Choroid plexus epithelial cell (primary cell): ENCODE measurements around the gene CALD1.
A peak's percentile ranks its signal among the peaks of the same experiment; 100 is the strongest.

Source experiments
- DNase-seq: peaks from one replicate; pipeline ENCODE4 v3.0.0-alpha.2; 2010; ENCODE audit warnings: low read depth
- H3K4me3 ChIP-seq: 2 replicates; pipeline ENCODE4 v1.5.1; 2011; ENCODE audit warnings: low read depth, mild to moderate bottlenecking, control low read depth, low read length, moderate library complexity
- TF ChIP-seq, protein P1 (sequence below): conservative IDR thresholded peaks from 2 replicates; pipeline ENCODE4 v1.5.1; 2011; ENCODE audit warnings: low read depth, mild to moderate bottlenecking, control low read depth, inconsistent platforms, low read length, moderate library complexity

The CALD1 gene

GRCh38 chr7:134910968-134911367 lies 131.5 kb downstream of the CALD1 start:
- TF ChIP-seq, protein P1, sequence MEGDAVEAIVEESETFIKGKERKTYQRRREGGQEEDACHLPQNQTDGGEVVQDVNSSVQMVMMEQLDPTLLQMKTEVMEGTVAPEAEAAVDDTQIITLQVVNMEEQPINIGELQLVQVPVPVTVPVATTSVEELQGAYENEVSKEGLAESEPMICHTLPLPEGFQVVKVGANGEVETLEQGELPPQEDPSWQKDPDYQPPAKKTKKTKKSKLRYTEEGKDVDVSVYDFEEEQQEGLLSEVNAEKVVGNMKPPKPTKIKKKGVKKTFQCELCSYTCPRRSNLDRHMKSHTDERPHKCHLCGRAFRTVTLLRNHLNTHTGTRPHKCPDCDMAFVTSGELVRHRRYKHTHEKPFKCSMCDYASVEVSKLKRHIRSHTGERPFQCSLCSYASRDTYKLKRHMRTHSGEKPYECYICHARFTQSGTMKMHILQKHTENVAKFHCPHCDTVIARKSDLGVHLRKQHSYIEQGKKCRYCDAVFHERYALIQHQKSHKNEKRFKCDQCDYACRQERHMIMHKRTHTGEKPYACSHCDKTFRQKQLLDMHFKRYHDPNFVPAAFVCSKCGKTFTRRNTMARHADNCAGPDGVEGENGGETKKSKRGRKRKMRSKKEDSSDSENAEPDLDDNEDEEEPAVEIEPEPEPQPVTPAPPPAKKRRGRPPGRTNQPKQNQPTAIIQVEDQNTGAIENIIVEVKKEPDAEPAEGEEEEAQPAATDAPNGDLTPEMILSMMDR: no peak

GRCh38 chr7:134916171-134916883 lies 136.9 kb downstream of the CALD1 start:
- DNase-seq: no peak
- TF ChIP-seq, protein P1: no peak

More at GRCh38 chr7:134910968-134911367, 131.5 kb downstream of the CALD1 start:
- H3K4me3 ChIP-seq: no peak overlapping the region
- DNase-seq: no peak

GRCh38 chr7:134919240-134919641 lies 139.8 kb downstream of the CALD1 start:
- no peak overlapping the region for H3K4me3 ChIP-seq
- TF ChIP-seq, protein P1: no peak
- DNase-seq: peak; percentile 34

More at GRCh38 chr7:134916171-134916883, 136.9 kb downstream of the CALD1 start:
- no peak overlapping the region for H3K4me3 ChIP-seq

GRCh38 chr7:134920026-134920753 lies 140.8 kb downstream of the CALD1 start:
- peak; percentile 92 for DNase-seq
- TF ChIP-seq, protein P1: no peak
- no peak overlapping the region for H3K4me3 ChIP-seq

DNA sequence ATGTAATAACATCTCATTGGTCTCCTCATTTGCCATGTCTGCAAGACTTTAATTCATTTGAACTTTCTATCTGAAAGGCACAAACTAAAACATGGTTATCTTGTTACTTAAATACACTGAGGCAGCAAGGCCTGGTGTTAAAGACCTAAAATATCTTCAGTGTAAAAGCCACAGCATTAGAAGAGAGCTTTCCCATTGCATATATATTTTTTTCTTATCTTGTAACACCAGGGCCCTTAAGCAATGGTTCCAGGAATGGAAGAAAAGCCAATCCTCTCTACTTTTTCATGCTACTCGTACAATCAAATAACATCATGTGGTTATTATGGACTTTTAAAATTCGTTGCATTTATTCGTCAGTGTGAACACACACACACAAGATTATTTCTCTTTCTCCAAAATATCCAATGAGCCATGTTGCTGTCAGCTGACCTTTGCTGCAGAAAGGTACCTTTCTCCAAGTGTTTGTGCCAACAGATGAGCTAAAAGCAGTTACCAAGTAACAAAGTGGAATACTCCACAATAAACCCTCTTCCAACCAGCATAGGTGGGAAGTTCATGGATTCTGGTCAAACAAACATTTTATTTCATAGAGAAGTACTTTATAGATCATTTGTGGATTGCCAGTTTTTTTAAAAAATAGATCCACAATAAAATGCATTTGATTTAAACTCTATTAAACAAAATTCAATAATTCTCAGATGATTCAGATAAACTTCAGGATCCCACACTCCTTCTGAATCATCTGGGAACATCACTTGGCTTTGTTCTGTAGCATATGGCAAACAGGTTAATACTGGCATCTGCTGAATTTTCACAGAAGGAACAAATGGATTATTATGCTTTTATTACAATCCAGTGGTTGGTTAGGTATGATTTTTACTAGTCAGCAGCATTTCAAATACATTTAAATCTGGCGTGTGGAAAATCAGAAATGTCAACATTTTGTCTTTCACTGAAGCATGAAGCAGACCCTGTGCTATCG lies 143.6 kb downstream of the CALD1 start:
- TF ChIP-seq, protein P1: no peak
- no peak for DNase-seq
- no peak overlapping the region for H3K4me3 ChIP-seq

GRCh38 chr7:134925766-134926165 lies 146.3 kb downstream of the CALD1 start:
- TF ChIP-seq, protein P1: no peak
- no peak overlapping the region for H3K4me3 ChIP-seq
- DNase-seq: peak; percentile 50
